ENCODE results near the gene NFATC2.
"Not testable (repeated sequence)": the region's sequence is repeated elsewhere in the genome, so short reads cannot be mapped to it uniquely, and the experiment has no call there.

Gene NFATC2

DNA sequence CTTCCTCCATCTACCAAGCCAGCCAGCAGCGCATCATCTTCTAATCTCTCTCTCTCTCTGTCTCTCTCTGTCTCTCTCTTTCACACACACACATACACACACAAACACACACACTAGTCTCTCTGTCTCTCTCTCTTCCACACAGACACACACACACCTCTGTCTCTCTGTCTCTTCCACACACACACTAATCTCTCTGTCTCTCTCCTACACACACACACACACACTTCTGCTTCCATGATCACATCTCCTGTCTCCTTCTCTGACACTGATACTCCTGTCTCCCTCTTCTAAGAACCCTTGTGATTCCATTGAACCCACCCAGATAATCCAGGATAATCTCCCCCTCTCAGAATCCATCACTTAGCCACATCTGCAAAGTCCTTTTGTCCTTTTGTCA is 181.3 kb downstream of the NFATC2 start:
- no peak for FAIRE-seq
- DNase-seq (ENCODE audit: low spot score), result no peak

DNA sequence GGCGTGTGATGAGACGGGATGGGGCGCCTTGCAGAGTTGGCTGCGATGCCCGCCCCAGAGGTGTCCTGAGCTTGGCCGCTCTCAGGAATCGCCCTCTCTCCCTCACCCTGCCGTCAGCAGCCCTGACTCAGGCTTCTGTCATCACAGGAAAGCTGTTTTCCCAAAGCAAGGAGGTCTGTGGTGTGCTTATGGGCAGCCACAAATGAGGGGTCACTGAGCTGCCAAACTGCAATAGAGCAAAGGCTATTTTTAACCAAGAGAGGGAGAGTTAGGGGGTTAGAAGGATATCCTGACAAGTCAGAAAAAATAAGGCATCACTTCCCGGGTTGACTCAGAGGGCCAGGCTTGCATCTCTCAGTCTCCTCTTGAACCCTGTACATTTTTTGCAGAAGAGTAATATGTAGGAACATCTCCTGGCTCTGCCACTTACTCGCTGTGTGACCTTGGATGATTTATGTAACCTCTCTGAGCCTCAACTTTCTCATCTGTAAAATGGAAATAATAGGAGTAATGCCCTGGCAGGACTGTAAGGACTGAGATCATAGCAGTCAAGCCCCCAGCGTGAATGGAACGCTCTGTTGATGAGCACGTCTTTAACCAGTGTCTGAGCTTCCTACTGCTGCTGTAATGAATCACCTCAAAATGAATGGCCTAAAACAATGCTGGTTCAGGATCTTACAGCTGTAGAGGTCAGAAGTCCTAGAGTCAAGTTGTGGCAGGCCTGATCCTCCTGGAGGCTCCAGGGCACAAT is 181.9 kb downstream of the NFATC2 start:
- FAIRE-seq (peak; percentile 78), DNase-seq (ENCODE audit: low spot score) (peak; percentile 87)

- DNase-seq (ENCODE audit: low spot score), result no peak
These were observed 182.6 kb downstream of the NFATC2 start for GRCh38 chr20:51359947-51360346.

GRCh38 chr20:51359401-51359800 is 183.1 kb downstream of the NFATC2 start:
- FAIRE-seq (no peak), DNase-seq (ENCODE audit: low spot score) (no peak)

More at GRCh38 chr20:51359947-51360346, 182.6 kb downstream of the NFATC2 start:
- no peak for FAIRE-seq

- FAIRE-seq, result peak; percentile 98
- DNase-seq (ENCODE audit: low spot score), result no peak
These were observed 184.3 kb downstream of the NFATC2 start for GRCh38 chr20:51358032-51358724.

DNA sequence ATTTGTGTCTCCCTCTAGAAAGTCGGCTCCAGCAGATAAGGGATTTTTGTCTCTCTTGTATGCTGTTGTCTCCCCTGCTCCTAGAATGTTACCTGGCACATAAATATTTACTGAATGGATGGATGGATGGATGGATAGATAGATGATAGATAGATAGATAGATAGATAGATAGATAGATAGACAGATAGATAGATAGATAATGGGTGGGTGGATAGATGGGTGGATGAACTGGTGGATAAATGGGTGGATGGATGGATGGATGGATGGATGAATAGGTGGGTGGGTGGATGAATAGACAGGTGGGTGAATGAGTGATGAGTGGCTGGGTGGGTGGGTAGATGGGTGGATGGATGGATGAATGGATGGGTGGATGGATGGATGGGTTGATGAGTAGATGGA is 185.0 kb downstream of the NFATC2 start:
- DNase-seq (ENCODE audit: low spot score), result no peak
- FAIRE-seq, result no peak

DNA sequence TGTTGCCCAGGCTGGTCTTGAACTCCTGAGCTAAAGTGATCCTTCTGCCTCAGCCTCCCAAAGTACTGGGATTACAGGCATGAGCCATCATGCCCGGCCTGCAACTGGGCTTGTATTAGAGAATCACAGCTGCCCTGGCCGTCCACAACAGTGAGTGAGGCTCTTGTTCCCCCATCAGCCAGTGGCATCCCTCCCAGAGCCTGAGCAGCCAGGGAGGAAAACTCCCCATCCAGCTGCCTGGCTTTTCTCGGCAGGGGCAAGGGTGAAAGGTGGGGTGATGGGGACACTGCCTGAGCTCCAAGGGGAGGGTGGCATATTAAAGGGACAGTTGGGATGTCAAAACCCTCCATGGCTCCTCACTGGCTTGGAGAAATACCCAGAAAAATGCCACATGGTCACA is 185.6 kb downstream of the NFATC2 start:
- DNase-seq (ENCODE audit: low spot score), result no peak
- FAIRE-seq, result no peak

DNA sequence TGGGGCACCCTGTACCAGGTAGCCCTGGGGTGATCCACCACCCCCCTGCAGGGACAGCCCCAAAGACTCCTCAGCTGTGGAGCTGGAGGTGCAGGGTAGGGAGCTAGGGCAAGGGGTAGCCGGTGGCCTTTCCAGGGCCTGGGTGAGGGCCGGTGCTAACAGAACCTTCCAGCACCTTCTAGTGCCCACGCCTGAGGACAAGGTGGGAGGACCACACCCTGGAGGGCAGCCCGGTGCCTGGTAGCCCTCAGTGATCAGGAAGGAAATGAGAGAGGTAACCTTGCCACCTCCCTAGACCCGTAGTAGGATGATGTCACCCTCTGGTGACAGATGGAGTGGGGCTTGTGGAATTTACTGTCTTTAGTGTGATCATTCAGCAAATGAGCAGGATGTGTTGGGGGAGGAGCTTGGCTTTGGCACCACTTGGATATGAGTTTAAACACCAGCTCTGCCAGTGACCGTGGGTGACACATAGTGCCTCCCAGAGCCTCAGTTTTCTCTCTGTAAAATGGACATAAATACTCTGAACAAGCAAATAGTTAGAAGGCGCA is 187.7 kb downstream of the NFATC2 start:
- DNase-seq (ENCODE audit: low spot score), result peak; percentile 84

GRCh38 chr20:51354191-51354768 is 188.2 kb downstream of the NFATC2 start:
- DNase-seq (ENCODE audit: low spot score) (no peak), FAIRE-seq (no peak)

More for the DNA sequence above, 187.7 kb downstream of the NFATC2 start:
- FAIRE-seq, result peak; percentile 94

- no peak for FAIRE-seq
- no peak for DNase-seq (ENCODE audit: low spot score)
These were observed 189.0 kb downstream of the NFATC2 start for GRCh38 chr20:51353491-51353890.

DNA sequence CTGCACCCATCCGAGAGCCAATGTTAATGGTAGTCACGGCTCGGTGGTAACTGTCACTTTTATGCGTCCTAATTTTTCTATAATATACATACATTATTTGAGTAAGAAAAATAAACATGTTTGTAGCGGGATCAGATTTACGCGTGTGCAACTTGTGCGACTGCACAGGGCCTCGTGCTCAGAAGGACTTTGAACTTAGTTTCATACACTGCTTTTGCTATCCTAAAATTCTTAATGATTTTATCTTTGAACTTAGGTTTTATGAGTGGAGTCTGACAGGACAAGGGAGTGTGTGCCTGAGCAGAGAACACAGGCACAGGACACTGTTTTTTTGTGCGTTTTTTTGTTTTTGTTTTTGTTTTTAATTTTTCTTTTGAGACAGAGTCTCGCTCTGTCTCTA is 189.7 kb downstream of the NFATC2 start:
- no peak for FAIRE-seq

GRCh38 chr20:51350941-51351631 is 191.4 kb downstream of the NFATC2 start:
- DNase-seq (ENCODE audit: low spot score), result no peak
- FAIRE-seq, result no peak

More for the DNA sequence above, 189.7 kb downstream of the NFATC2 start:
- DNase-seq (ENCODE audit: low spot score), result no peak

DNA sequence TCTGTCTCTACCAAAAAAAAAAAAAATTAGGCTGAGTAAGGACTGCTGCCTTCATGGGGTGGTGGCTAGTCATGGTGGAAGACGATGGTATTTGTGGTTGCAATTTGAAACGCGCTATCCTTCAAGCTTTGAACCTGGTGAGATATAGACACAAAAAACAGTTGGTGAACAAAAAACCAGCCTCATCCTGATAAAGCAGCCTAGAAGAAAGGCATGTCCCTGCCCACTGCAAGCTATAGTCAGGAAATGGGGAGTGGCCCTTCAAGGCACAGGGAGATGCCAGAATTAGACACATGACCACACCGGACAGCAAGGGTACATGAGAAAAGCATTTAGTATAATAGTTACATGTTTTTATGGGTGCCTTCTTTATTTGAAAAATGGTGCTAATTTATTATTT is 193.6 kb downstream of the NFATC2 start:
- FAIRE-seq (no peak), DNase-seq (ENCODE audit: low spot score) (no peak)

DNA sequence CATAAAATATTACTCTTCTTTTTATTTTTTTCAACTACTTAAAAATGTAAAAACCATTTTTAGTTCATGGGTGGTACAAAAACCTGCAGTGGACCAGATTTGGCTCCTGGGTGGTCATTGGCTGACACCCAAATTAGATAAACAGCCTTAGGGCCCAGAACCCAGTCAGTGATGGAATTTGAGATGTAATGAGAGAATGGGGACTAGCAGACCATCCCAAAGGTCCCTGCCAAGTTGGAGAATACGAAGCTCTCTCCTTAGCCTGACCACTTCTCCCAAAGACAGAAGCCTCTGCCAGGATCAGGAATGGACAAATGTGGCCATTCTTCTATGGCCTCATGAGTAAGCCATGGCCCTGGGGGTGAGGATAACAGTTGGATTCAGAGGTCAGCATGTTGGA is 194.7 kb downstream of the NFATC2 start:
- no peak for DNase-seq (ENCODE audit: low spot score)
- FAIRE-seq, result no peak

- peak; percentile 72 for DNase-seq (ENCODE audit: low spot score)
- FAIRE-seq, result peak; percentile 95
These were observed 195.6 kb downstream of the NFATC2 start for GRCh38 chr20:51346686-51347485.

DNA sequence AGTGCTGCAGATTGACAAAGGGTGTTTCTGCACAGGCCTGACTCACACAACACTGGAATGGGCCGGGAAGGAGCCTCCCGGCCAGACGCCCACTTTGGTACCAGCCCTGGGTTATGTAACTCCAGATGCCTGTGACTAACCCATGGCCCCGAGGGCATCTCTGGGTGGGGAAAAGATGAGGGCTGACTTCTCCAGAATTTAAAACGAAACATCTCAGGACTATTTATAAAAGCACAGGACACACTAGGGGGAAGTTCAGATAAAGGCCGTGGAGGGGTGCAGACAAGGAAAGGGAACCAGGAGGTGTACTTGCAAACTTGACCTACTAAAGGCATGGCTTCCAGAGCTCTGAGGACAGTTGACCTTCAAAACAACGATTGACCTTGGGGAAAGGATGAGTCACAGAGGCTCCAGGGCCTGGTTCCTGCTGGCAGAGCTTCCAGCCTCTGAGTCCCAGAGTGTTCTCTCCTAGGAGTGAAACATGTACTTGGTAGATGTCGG is 196.9 kb downstream of the NFATC2 start:
- FAIRE-seq (no peak), DNase-seq (ENCODE audit: low spot score) (peak; percentile 73)

GRCh38 chr20:51343802-51344201 is 198.7 kb downstream of the NFATC2 start:
- DNase-seq (ENCODE audit: low spot score); FAIRE-seq: not testable (repeated sequence)

DNA sequence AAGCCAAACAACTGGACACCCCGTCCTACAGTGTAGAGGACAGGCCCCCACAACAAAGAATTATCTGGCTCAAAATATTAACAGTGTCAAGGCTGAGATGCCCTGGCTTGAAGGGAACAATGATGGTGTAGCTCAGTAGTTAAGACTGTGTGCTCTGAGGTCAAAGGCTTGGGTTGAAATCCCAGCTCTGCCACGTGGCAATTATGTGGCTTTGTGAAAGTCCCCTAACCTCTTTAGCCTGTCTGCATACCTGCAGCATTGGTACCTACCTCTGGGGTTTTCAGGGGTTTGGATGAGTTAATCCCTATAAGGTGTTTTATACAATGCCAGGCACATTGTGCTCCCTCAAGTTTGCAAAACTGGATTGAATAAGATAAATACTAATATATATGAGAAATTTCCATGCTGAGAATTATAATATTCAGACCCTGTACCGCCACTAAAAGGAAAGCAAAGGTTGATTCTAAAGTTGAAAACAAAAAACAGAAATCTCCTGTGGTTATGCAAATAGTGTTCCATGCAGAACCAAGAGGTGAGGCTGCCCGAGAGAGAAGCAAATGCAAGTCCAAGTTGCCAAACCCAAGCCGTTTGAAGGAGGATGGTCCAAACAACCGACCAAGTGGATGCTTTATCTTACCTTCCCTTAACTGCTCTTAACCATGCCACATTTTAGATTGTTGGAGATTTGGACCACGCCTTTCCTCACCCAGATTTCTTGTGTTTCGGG is 199.8 kb downstream of the NFATC2 start:
- FAIRE-seq (no peak), DNase-seq (ENCODE audit: low spot score) (no peak)

- DNase-seq (ENCODE audit: low spot score) (no peak), FAIRE-seq (no peak)
These were observed 200.9 kb downstream of the NFATC2 start for GRCh38 chr20:51341581-51341980.

DNA sequence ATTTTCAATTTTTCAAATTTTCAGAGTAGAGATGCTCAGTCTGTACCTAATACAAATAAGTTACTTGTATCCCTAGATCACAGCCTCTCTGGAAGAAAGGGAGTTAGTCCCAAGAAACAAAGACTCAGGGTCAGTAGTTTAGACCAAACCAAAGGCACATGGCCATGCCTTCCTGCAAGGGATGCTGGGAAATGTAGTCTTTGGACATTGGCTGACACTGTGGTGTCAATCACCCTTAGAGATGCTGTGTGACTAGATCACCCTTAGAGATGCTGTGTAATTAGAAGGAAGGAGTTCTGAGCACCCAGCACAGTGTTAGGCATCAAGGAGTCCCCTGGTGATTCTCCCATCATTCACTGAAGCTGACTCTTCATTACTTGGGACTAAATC is 202.1 kb downstream of the NFATC2 start:
- FAIRE-seq, result no peak
- DNase-seq (ENCODE audit: low spot score), result no peak
